Hepatocyte (in vitro differentiated cells): Measurements from ENCODE around the gene ZER1.

Source experiments
- EZH2 ChIP-seq: fragments of 200-600 bp; sonication (generic); IDR thresholded peaks from 2 replicates; pipeline ENCODE4 v1.6.1; 2016; ENCODE audit warnings: antibody characterized with exemption, mild to moderate bottlenecking, borderline replicate concordance
- EZH2phosphoT487 ChIP-seq: fragments of 200-600 bp; sonication (generic); IDR thresholded peaks from one replicate; pipeline ENCODE4 v1.6.1; 2018; ENCODE audit warnings: antibody characterized with exemption, mild to moderate bottlenecking, low read depth, moderate library complexity; ENCODE audit not compliant: unreplicated experiment, severe bottlenecking
- TF ChIP-seq, protein P1 (sequence below): fragments of 200-600 bp; sonication (generic); IDR thresholded peaks from 2 replicates; pipeline ENCODE4 v1.5.1; 2016; ENCODE audit warnings: antibody characterized with exemption, mild to moderate bottlenecking; ENCODE audit not compliant: poor library complexity

DNA sequence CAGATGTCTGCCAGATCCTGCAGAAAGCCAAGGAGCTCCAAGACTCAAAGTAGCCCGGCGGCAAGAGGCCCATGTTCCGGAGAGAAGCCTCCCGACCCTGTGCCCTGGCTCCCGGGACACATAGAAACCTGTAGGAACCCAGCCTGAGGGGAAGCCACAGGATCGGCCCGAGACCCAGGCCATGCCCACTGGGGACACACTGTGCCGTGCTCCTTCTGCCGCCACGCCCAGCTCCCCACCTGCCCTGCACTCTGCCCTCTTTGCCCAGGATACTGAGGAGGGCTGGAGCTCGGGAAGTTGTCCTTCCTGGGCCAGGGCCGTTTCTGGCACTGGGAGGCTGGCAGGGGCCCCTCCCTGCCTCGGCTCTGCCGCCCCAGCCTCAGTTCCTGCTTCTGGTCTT lies 36.1 kb upstream of the ZER1 start:
- TF ChIP-seq, protein P1, sequence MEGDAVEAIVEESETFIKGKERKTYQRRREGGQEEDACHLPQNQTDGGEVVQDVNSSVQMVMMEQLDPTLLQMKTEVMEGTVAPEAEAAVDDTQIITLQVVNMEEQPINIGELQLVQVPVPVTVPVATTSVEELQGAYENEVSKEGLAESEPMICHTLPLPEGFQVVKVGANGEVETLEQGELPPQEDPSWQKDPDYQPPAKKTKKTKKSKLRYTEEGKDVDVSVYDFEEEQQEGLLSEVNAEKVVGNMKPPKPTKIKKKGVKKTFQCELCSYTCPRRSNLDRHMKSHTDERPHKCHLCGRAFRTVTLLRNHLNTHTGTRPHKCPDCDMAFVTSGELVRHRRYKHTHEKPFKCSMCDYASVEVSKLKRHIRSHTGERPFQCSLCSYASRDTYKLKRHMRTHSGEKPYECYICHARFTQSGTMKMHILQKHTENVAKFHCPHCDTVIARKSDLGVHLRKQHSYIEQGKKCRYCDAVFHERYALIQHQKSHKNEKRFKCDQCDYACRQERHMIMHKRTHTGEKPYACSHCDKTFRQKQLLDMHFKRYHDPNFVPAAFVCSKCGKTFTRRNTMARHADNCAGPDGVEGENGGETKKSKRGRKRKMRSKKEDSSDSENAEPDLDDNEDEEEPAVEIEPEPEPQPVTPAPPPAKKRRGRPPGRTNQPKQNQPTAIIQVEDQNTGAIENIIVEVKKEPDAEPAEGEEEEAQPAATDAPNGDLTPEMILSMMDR, result no peak
- TF ChIP-seq EZH2phosphoT487 (no peak), EZH2 (no peak)
